HepG2 (cell line): ENCODE results near the gene TSGA10. TPM values are rescaled to one million over a fixed set of nuclear protein-coding genes. Genes with fewer than 3 reads are reported as not detected.

ENCODE experiments used
- CERS6 ChIP-seq: sonication (generic); formaldehyde crosslinking; IDR thresholded peaks from 2 replicates; pipeline ENCODE4 v1.5.0; 2020; ENCODE audit warnings: missing genetic modification reagents
- FOXO4 ChIP-seq: sonication (generic); formaldehyde crosslinking; conservative IDR thresholded peaks from 2 replicates; pipeline ENCODE4 v1.8.1; 2023; ENCODE audit warnings: missing genetic modification reagents
- FUBP1 ChIP-seq: sonication (generic); formaldehyde crosslinking; IDR thresholded peaks from 2 replicates; pipeline ENCODE4 v1.5.1; 2020; ENCODE audit warnings: missing genetic modification reagents, mild to moderate bottlenecking, borderline replicate concordance
- HIC2 ChIP-seq: sonication (generic); formaldehyde crosslinking; IDR thresholded peaks from 2 replicates; pipeline ENCODE4 v1.9.0; 2022; ENCODE audit warnings: low read depth, missing genetic modification reagents
- HMGXB4 ChIP-seq, 2 experiments: sonication (generic) in 1 of 2; formaldehyde crosslinking in 1 of 2; IDR thresholded peaks; 2 replicates each; pipeline versions ENCODE4 v1.4.0 to v1.6.1; 2018 to 2020; ENCODE audit warnings: missing genetic modification reagents in 2 of 2, borderline replicate concordance in 1 of 2, low read depth in 1 of 2, mild to moderate bottlenecking in 1 of 2, missing biosample characterization in 1 of 2
- IRF2 ChIP-seq: IDR thresholded peaks from 2 replicates; pipeline ENCODE4 v1.6.1; 2018; ENCODE audit warnings: missing genetic modification reagents, missing compliant biosample characterization
- ZHX2 ChIP-seq, 2 experiments: sonication (generic) in 1 of 2; formaldehyde crosslinking in 1 of 2; IDR thresholded peaks; 2 replicates each; pipeline versions ENCODE4 v1.6.1 to v1.9.0; 2014 to 2022; ENCODE audit warnings: antibody characterized with exemption in 1 of 2, borderline replicate concordance in 1 of 2, inconsistent platforms in 1 of 2, low read depth in 1 of 2, missing genetic modification reagents in 1 of 2
- ZNF292 ChIP-seq: sonication (generic); formaldehyde crosslinking; IDR thresholded peaks from 2 replicates; pipeline ENCODE4 v1.8.1; 2022; ENCODE audit warnings: mild to moderate bottlenecking, low read depth, missing genetic modification reagents, borderline replicate concordance
- ZNF333 ChIP-seq: sonication (generic); formaldehyde crosslinking; IDR thresholded peaks from 2 replicates; pipeline ENCODE4 v1.4.0; 2020; ENCODE audit warnings: mild to moderate bottlenecking, missing genetic modification reagents, borderline replicate concordance
- ZNF670 ChIP-seq: sonication (generic); formaldehyde crosslinking; IDR thresholded peaks from 2 replicates; pipeline ENCODE4 v1.8.0; 2022; ENCODE audit warnings: mild to moderate bottlenecking, missing genetic modification reagents, borderline replicate concordance
- polyA plus RNA-seq, 8 experiments: library from polyadenylated mRNA; depleted of rRNA in 3 of 8; stranded (reverse) in 7 of 8; unstranded in 1 of 8; fragments of >200 nt; fragmentation: Illumina TruSeq in 4 of 8; extraction: Trizol in 4 of 8; gene quantifications; 2 replicates each; pipeline versions ENCODE4 v1.2.1 to v1.2.3, GENCODE V29; 2011 to 2016; ENCODE audit warnings: low read depth in 4 of 8, missing spikeins in 1 of 8, mixed read lengths in 1 of 8; ENCODE audit not compliant: insufficient read depth in 1 of 8
- total RNA-seq, 5 experiments: library from RNA; depleted of rRNA; stranded (reverse); fragments of >200 nt; fragmentation: Illumina TruSeq; extraction: Trizol; gene quantifications; 2 replicates each; pipeline ENCODE4 v1.2.3, GENCODE V29; 2016; ENCODE audit warnings: low read depth in 1 of 5

The TSGA10 gene
- total and polyA plus RNA-seq, 2 of the 13 experiments (the other 11 are each of a cell fraction or from before 2014, with no cell fraction given) = 4.7 to 13.1 TPM

- TF ChIP-seq FOXO4 (no peak), HMGXB4 (CRISPR knock-in tag; IDR thresholded peaks at IDR 0.05; ENCODE audit: borderline replicate concordance in 1 of 2, low read depth in 1 of 2) (peak; percentile 6 to 43), ZNF292 (peak; percentile 69; the same call in 1 of the 2 replicates), IRF2 (CRISPR knock-in tag) (no peak; the same call in 1 of the 2 replicates), ZNF670 (CRISPR knock-in tag) (no peak; the same call in 1 of the 2 replicates), CERS6 (CRISPR knock-in tag) (no peak), ZNF333 (CRISPR knock-in tag) (peak; percentile 88; the same call in 1 of the 2 replicates), HIC2 (CRISPR knock-in tag) (peak; percentile 66; the same call in 1 of the 2 replicates), ZHX2 (IDR thresholded peaks at IDR 0.05; ENCODE audit: low read depth) (peak; percentile 29; the same call in 1 of the 2 replicates), ZHX2 (CRISPR knock-in tag; IDR thresholded peaks at IDR 0.05; ENCODE audit: borderline replicate concordance) (0 out of 2 replicates have a peak, but pooled peaks have one; percentile 71), FUBP1 (no peak)
Observed at GRCh38 chr2:99141110-99142108, 13.3 kb downstream of the TSGA10 start, which contains the start of gene C2orf15 (continued).
